Sigmoid colon (tissue), 7 donors: Measurements from ENCODE around the gene SARS2. TPM values are rescaled to one million over a fixed set of nuclear protein-coding genes. Genes with fewer than 3 reads are reported as not detected.
"Not testable (repeated sequence)": the region's sequence is repeated elsewhere in the genome, so short reads cannot be mapped to it uniquely, and the experiment has no call there.

ENCODE experiments used
- DNase-seq: peaks from one replicate; pipeline ENCODE4 v3.0.0-alpha.2; 2019
- H3K27ac ChIP-seq, 4 donors: fragments of 200-600 bp; sonication (generic); one replicate each; pipeline ENCODE4 v1.5.1; 2016 to 2019; ENCODE audit warnings: mild to moderate bottlenecking in 1 of 4
- H3K27me3 ChIP-seq, 3 donors: fragments of 200-600 bp; sonication (generic); one replicate each; pipeline ENCODE4 v1.5.1; 2019; ENCODE audit warnings: mild to moderate bottlenecking in 1 of 3
- H3K36me3 ChIP-seq, 4 donors: fragments of 200-600 bp; sonication (generic); one replicate each; pipeline ENCODE4 v1.5.1; 2016 to 2019
- H3K4me1 ChIP-seq, 4 donors: fragments of 200-600 bp; sonication (generic); one replicate each; pipeline ENCODE4 v1.5.1; 2017 to 2019
- H3K4me3 ChIP-seq, 4 donors: fragments of 200-600 bp; sonication (generic); one replicate each; pipeline ENCODE4 v1.5.1; 2017 to 2019; ENCODE audit warnings: mild to moderate bottlenecking in 2 of 4, moderate library complexity in 1 of 4
- H3K9me3 ChIP-seq, 4 donors: fragments of 200-600 bp in 3 of 4; sonication (generic) in 3 of 4; one replicate each; pipeline versions ENCODE4 v1.5.1 to v1.6.1; 2013 to 2019
- CTCF ChIP-seq, 4 experiments: fragments of 450-650 bp in 3 of 4; fragments of 200-600 bp in 1 of 4; IDR thresholded peaks; one replicate each; pipeline ENCODE4 v1.5.1; 2016 to 2019; ENCODE audit warnings: antibody characterized with exemption in 4 of 4, mild to moderate bottlenecking in 3 of 4, moderate library complexity in 2 of 4
- EP300 ChIP-seq, 4 donors: sonication (generic); formaldehyde crosslinking; IDR thresholded peaks; one replicate each; pipeline ENCODE4 v1.6.1; 2017; ENCODE audit warnings: antibody characterized with exemption in 4 of 4
- POLR2A ChIP-seq, 2 donors: fragments of 450-650 bp; IDR thresholded peaks; one replicate each; pipeline ENCODE4 v1.6.1; 2016; ENCODE audit warnings: antibody characterized with exemption in 2 of 2, mild to moderate bottlenecking in 2 of 2, moderate library complexity in 2 of 2
- POLR2AphosphoS5 ChIP-seq, 4 donors: sonication (generic); formaldehyde crosslinking; IDR thresholded peaks; one replicate each; pipeline ENCODE4 v1.6.1; 2017; ENCODE audit warnings: antibody characterized with exemption in 4 of 4
- WGBS, 2 donors: extraction: QIAGEN DNeasy Blood & Tissue Kit; methylation state at CpG; one replicate each; pipeline ENCODE4 v1.1.7; 2013; 5-methylcytosine and 5-hydroxymethylcytosine counted together
- intact Hi-C: fragments of 100-400 bp; cut with DNase I; formaldehyde crosslinking; loops from one replicate; pipeline ENCODE4 v1.15.1; 2023
- polyA plus RNA-seq, 3 donors: library from polyadenylated mRNA; stranded (reverse); fragments of 200-250 nt; gene quantifications; one replicate each; pipeline ENCODE4 v1.2.3, GENCODE V29; 2013
- total RNA-seq, 4 donors: library from RNA; depleted of rRNA; stranded (reverse); fragments of >200 nt; gene quantifications; one replicate each; pipeline ENCODE4 v1.1.0, GENCODE V29; 2016
- donor health status: healthy with polysubstance abuse.
- donor health status: Bipolar disorder and iron deficiency.
- donor health status: healthy.

Gene SARS2
- total and polyA plus RNA-seq, 7 donors = 7.4 to 38.9 (median 15.3) TPM

GRCh38 chr19:38890686-38891085 is 39.9 kb downstream of the SARS2 start:
- peaks cover 0 to 27% (median 12%) of the 10 kb centered on the region in 4 donors for H3K4me1 ChIP-seq
- no peak for DNase-seq
- TF ChIP-seq POLR2AphosphoS5 (IDR thresholded peaks at IDR 0.05) (no peak), EP300 (IDR thresholded peaks at IDR 0.05) (no peak)
- H3K4me3 ChIP-seq = no peak overlapping the region
- intact Hi-C loops = no loop called here
- no peak overlapping the region for H3K27ac ChIP-seq
- H3K9me3 ChIP-seq = no peaks in the 10 kb centered on the region
- no peaks in the 10 kb centered on the region for H3K27me3 ChIP-seq
- H3K36me3 ChIP-seq = peaks cover 10 to 49% (median 21%) of the 10 kb centered on the region in 4 donors

GRCh38 chr19:38889803-38890202 is 40.8 kb downstream of the SARS2 start:
- intact Hi-C loops = no loop called here
- 93 to 95% methylated on average over 8 of the region's 8 CpGs for WGBS, 2 donors
- Histone ChIP-seq H3K4me1 (peaks cover 0 to 22% (median 9%) of the 10 kb centered on the region in 4 donors), H3K36me3 (peaks cover 10 to 49% (median 21%) of the 10 kb centered on the region in 4 donors), H3K27ac (no peak overlapping the region), H3K9me3 (no peaks in the 10 kb centered on the region), H3K4me3 (no peak overlapping the region), H3K27me3 (no peaks in the 10 kb centered on the region)
- no peak for TF ChIP-seq CTCF (IDR thresholded peaks at IDR 0.05)
- TF ChIP-seq POLR2AphosphoS5 (IDR thresholded peaks at IDR 0.05) = no peak
- no peak for TF ChIP-seq POLR2A (IDR thresholded peaks at IDR 0.05)
- no peak for TF ChIP-seq EP300 (IDR thresholded peaks at IDR 0.05)
- DNase-seq = no peak

- Histone ChIP-seq H3K9me3 (no peaks in the 10 kb centered on the region), H3K36me3 (peaks cover 10 to 56% (median 21%) of the 10 kb centered on the region in 4 donors), H3K27me3 (no peaks in the 10 kb centered on the region), H3K4me1 (peaks cover 0 to 21% (median 9%) of the 10 kb centered on the region in 4 donors), H3K4me3 (no peak overlapping the region), H3K27ac (no peak overlapping the region)
- no peak for TF ChIP-seq EP300 (IDR thresholded peaks at IDR 0.05)
- TF ChIP-seq POLR2AphosphoS5 (IDR thresholded peaks at IDR 0.05) = no peak
- no peak for TF ChIP-seq POLR2A (IDR thresholded peaks at IDR 0.05)
- TF ChIP-seq CTCF (IDR thresholded peaks at IDR 0.05) = no peak
- intact Hi-C loops = no loop called here
- 96 to 97% methylated on average over 17 of the region's 17 CpGs for WGBS, 2 donors
- DNase-seq = no peak
Observed at GRCh38 chr19:38888876-38889275, 41.7 kb downstream of the SARS2 start.

- Histone ChIP-seq H3K4me1 (peaks cover 0 to 12% (median 8%) of the 10 kb centered on the region in 4 donors), H3K36me3 (peaks cover 24 to 69% (median 35%) of the 10 kb centered on the region in 4 donors)
- DNase-seq, H3K27ac ChIP-seq, intact Hi-C loops, H3K4me3 ChIP-seq, H3K27me3 ChIP-seq, H3K9me3 ChIP-seq: not testable (repeated sequence)
- 97 to 98% methylated on average over 3 of the region's 3 CpGs for WGBS, 2 donors
Observed at GRCh38 chr19:38884691-38885090, 45.9 kb downstream of the SARS2 start.

- no peak for DNase-seq
- Histone ChIP-seq H3K9me3 (no peaks in the 10 kb centered on the region), H3K27ac (no peak overlapping the region), H3K36me3 (peaks cover 15 to 61% (median 25%) of the 10 kb centered on the region in 4 donors), H3K4me1 (peaks cover 0 to 12% (median 8%) of the 10 kb centered on the region in 4 donors), H3K27me3 (no peaks in the 10 kb centered on the region), H3K4me3 (no peak overlapping the region)
- TF ChIP-seq POLR2AphosphoS5 (IDR thresholded peaks at IDR 0.05) (no peak), CTCF (IDR thresholded peaks at IDR 0.05) (no peak), POLR2A (IDR thresholded peaks at IDR 0.05) (no peak), EP300 (IDR thresholded peaks at IDR 0.05) (no peak)
- intact Hi-C loops = no loop called here
- WGBS, 2 donors = 92 to 96% methylated on average over 9 of the region's 9 CpGs
Observed at GRCh38 chr19:38883286-38883685, 47.3 kb downstream of the SARS2 start.
